CD4-positive, alpha-beta T cell treated with Interferon alpha-2 for 1 hour (primary cell): ENCODE results near the gene GRPEL2.

Experiments
- DNase-seq, 2 donors: peaks; one replicate each; pipeline ENCODE4 v3.0.0-alpha.2; 2020 to 2022

GRPEL2 gene

GRCh38 chr5:149402291-149402690 lies 57.0 kb downstream of the GRPEL2 start:
- no peak for DNase-seq
